ENCODE results near the gene CFAP20DC. TPM values are rescaled to one million over a fixed set of nuclear protein-coding genes. Genes with fewer than 3 reads are reported as not detected.
"Not testable (repeated sequence)": the region's sequence is repeated elsewhere in the genome, so short reads cannot be mapped to it uniquely, and the experiment has no call there.

The CFAP20DC gene
- total RNA-seq, 2 donors from 2014 or later, result 0.08 to 0.24 TPM

- no peak for DNase-seq
- no peak for ATAC-seq
- intact Hi-C loops (cut with DNase I), result no loop called here
These were observed 63.2 kb downstream of the CFAP20DC start for GRCh38 chr3:58986654-58987053.

DNA sequence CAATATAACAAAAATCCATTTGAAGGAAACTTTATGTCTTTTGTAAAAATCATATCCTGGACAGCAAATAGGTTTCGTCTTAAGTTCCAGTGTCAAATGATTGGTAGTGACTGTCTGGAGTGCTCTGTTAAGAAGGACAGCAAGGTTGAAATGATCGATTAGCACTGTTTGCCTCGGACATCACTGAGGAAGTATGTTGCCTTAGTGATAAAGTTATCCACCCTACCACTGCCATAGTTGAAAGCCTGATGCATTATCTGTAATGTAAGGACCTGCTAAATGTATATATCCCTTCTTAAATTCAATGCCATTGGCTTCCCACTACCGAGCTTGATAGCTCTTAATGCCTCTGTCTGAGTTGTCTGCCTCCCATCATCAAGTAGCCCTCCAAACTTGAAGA, 70.0 kb downstream of the CFAP20DC start:
- DNase-seq (no peak), ATAC-seq (no peak)
- intact Hi-C loops (cut with DNase I), result no loop called here

DNA sequence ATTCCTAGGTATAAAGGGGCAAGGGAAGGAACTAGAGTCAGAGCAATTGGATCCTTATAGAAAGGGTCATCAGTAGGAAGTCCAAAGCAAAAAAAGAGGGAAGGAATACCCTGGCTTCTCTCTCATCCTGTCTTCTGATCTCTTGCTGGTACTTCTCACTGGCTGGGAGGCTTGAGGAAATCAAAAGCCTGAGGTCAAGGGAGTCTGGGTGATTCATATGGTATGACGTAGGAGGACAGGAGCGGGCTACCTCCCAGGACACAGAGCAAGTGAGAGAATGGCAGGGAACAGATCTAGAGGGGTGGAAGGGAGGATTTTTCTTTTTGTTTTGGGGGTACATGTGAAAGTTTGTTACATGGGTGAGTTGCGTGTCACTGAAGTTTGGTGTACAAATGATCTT, 76.0 kb downstream of the CFAP20DC start:
- intact Hi-C loops (cut with DNase I), result no loop called here
- no peak for ATAC-seq
- no peak for DNase-seq

- ATAC-seq; intact Hi-C loops (cut with DNase I); DNase-seq: not testable (repeated sequence)
These were observed 82.0 kb downstream of the CFAP20DC start for GRCh38 chr3:58967866-58968265.

GRCh38 chr3:58965865-58966264, 84.0 kb downstream of the CFAP20DC start:
- intact Hi-C loops (cut with DNase I), result no loop called here
- peak in 1 of 2 donors; percentile 43 for ATAC-seq
- no peak for DNase-seq

DNA sequence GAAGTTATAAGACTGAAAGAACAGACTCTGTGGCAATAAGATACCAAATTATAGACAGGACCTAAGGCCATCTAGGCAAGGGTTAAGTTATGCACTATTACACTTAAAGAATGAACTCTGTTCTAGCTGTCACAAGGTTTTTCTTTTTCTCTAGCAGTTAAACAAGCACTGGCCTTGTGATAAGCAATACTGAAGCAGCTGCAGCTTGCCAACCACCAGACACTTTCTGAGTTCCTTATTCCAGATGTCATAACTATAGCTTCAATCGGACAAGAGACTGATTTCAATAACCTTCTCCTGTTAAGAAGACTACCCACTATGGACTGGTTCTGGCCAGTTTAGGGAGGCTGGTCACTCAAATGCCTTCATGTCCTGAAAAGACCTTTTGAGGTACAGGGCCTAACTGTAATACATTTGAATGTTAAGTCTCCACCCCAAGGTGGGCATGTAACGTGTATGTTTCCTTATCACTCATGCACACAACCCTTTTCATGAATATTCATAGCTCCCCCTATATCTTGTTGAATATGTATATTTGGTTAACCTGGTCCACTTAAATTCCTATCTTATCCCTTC, 85.8 kb downstream of the CFAP20DC start:
- ATAC-seq (no peak), DNase-seq (no peak)
- intact Hi-C loops (cut with DNase I), result no loop called here

- no peak for DNase-seq
- intact Hi-C loops (cut with DNase I), result no loop called here
- no peak for ATAC-seq
These were observed 87.0 kb downstream of the CFAP20DC start for GRCh38 chr3:58962816-58963215.

- no peak for DNase-seq
- no peak for ATAC-seq
- intact Hi-C loops (cut with DNase I), result no loop called here
These were observed 87.7 kb downstream of the CFAP20DC start for GRCh38 chr3:58962040-58962651.

DNA sequence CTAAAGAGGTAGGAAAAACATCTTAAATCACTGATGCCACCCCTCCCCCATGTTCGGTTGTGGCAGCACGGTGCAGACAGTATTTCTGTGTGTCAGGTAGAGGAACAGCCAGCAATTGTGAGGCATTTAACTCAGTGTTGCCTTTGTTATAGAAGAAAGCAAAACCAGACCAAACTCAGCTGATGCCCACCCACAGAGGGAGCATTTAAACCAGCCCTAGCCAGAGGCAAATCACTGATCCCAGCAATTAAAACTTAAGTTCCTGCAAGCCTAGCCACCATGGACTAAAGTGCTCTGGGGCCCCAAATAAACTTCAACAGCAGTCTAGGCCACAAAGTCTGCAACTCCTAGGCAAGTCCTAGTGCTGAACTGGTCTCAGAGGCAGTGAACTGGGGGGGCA, 94.5 kb downstream of the CFAP20DC start:
- DNase-seq (no peak), ATAC-seq (no peak)
- intact Hi-C loops (cut with DNase I), result no loop called here

DNA sequence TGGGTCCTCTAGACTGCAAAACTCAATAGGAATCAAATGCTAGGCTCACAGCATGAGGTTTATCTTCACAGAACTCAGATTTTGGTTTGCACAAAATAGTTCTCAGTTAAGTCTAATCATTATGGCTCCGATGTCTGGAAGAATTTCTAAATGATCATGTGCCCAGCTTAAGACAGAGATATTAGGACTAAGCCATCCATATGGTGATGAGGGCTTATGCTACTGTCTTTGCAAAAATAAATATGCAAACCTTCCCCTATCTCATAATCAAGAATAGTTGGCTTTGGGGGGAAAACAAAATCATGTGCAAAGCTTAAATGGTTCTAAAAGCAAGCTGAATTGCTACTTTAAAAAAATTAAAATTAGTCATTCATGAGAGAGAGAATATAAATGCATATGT, 96.5 kb downstream of the CFAP20DC start:
- ATAC-seq, result no peak
- intact Hi-C loops (cut with DNase I), result no loop called here

DNA sequence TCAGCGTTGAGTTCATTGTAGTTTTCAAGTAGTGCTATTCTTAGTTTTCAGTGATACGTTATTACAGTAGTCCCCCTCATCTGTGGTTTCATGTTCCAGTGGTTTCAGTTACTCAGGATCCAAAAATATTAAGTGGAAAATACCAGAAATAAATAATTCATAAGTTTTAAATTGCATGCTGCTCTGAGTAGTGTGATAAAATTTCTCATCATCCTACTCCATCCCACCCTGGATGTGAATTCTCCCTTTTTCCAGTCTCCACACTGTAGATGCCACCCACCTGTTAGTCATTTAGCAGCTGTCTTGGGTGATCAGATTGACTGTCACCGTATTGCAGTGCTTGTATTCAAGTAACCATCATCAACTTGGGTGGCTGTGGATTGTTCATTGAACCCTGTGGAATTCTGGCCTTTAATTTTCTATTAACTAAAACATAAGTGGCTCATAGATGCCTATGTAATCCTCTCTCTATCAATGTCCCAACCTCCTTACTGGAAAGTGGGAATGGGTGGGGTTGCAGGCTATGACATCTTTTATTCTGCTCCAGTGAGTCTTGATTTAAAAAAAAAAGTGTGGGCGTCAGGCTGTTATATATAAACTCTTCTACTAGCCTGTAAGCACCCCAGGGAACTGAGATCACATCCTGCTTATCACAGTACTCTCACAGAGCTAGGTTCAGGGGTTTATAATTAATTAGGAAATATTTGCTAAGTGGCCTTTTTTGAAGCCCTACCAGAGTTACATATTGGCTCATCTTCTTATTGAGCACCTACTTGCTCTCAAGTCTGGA, 97.5 kb downstream of the CFAP20DC start:
- intact Hi-C loops (cut with DNase I), result no loop called here
- DNase-seq (no peak), ATAC-seq (no peak)

More for the DNA sequence above, 96.5 kb downstream of the CFAP20DC start:
- DNase-seq, result no peak

GRCh38 chr3:58948018-58948417, 101.8 kb downstream of the CFAP20DC start:
- no peak for ATAC-seq
- intact Hi-C loops (cut with DNase I), result no loop called here
- no peak for DNase-seq

GRCh38 chr3:58946875-58947274, 103.0 kb downstream of the CFAP20DC start:
- ATAC-seq (no peak), DNase-seq (no peak)
- intact Hi-C loops (cut with DNase I), result no loop called here

- intact Hi-C loops (cut with DNase I), result no loop called here
- no peak for ATAC-seq
- DNase-seq, result no peak
These were observed 111.8 kb downstream of the CFAP20DC start for GRCh38 chr3:58938057-58938456.

DNA sequence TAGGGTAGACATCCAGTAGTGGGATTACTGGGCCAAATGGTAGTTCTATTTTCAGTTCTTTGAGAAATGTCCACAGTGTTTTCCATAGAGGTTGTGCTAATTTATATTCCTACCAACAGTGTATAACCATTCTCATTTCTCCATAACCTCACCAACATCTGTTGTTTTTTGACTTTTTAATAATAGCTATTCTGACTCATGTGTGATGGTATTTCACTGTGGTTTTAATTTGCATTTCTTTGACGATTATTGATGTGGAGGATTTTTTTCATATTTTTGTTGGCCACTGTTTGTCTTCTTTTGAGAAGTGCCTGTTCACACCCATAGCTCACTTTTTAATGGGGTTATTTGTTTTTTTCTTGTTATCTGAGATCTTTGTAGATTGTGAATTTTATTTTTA, 125.2 kb downstream of the CFAP20DC start:
- DNase-seq (no peak), ATAC-seq (no peak)
- intact Hi-C loops (cut with DNase I), result no loop called here

DNA sequence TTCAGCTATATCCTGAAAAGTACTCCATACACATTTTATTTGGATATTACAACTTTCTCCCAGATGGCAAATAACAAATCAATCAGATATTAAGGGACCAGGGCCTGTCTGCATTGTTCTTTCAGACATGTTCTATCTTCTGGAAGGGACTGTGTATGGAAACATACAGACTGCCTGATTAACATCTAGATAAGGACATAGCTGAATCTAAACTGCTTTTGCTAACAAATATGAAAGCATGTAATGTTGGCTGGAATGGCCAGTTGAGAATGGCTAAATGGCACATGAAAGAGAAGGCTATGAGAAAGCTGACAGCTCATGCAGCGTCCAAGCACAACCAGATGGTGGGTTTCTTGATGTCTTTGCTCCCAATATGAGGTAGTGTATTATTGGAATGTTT, 149.4 kb downstream of the CFAP20DC start:
- intact Hi-C loops (cut with DNase I), result no loop called here
- no peak for DNase-seq
- ATAC-seq, result no peak

DNA sequence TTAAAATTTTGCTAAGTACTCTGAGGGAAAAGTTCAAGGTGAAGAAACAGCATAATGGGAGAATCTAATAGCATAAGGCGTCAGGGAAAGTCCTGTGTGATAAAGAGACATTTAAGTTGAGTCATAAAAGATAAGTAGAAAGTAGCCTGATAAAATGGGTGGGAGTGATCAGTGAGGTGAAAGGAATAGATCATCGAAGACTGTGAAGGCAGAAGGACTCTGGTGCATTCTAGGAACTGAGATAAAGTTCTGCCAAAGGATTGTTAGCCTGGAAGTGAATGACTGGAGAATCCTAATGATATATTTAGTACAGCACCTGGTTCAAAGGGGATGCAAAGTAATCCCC, 149.9 kb downstream of the CFAP20DC start:
- intact Hi-C loops (cut with DNase I), result no loop called here
- no peak for DNase-seq
- ATAC-seq, result peak in 1 of 2 donors; percentile 58

- DNase-seq (peak; percentile 80), ATAC-seq (peak; percentile 47 to 92)
- intact Hi-C loops (cut with DNase I), result no loop called here
These were observed 150.5 kb downstream of the CFAP20DC start for GRCh38 chr3:58899159-58899952.

DNA sequence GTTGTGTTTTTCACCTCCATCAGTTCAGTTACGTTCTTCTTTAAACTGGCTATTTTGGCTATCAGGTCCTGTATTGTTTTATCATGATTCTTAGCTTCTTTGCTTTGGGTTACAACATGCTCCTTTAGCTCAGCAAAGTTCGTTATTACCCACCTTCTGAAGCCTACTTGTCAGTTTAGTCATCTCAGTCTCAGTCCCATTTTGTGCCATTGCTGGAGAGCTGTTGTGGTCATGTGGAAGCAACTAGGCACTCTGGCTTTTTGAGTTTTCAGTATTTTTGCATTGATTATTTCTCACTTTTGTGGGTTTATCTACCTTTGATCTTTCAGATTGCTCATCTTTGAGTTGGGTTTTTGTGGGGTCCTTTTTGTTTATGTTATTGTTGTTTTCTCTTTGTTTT, 151.3 kb downstream of the CFAP20DC start:
- intact Hi-C loops (cut with DNase I), result no loop called here
- DNase-seq (no peak), ATAC-seq (no peak)

- no peak for ATAC-seq
- DNase-seq, result no peak
- intact Hi-C loops (cut with DNase I), result no loop called here
These were observed 152.2 kb downstream of the CFAP20DC start for GRCh38 chr3:58897646-58898045.

Data from left cardiac atrium (tissue), 4 donors.